ENCODE results near the gene FBRSL1. TPM values are rescaled to one million over a fixed set of nuclear protein-coding genes. Genes with fewer than 3 reads are reported as not detected.

The FBRSL1 gene
- total and polyA plus RNA-seq, 2 of the 8 experiments (the other 6 are each of a cell fraction or from before 2014, with no cell fraction given): 18.4 to 109 TPM

- H2BK12ac ChIP-seq (ENCODE audit: low read depth, low read length): no peak overlapping the region
- H2AK5ac ChIP-seq (ENCODE audit: low read depth, low read length): no peak overlapping the region
- H3K36me3 ChIP-seq (ENCODE audit: control insufficient read depth in 2 of 4, insufficient read depth in 4 of 4, low read length in 3 of 4): no peaks in the 10 kb centered on the region
- H3K27me3 ChIP-seq (replicated peaks in 1 of 4; ENCODE audit: control insufficient read depth in 3 of 4, extremely low read depth in 1 of 4, insufficient read depth in 3 of 4, low read length in 3 of 4): peaks cover 0 to 4% (median 0%) of the 10 kb centered on the region in 4 experiments; a peak in 3 of 7 replicates
- H2BK5ac ChIP-seq (ENCODE audit: low read depth, low read length): no peak overlapping the region
- H3K79me2 ChIP-seq (ENCODE audit: control insufficient read depth in 1 of 2, insufficient read depth in 2 of 2, low read length in 2 of 2): peaks cover 0 to 79% of the 10 kb centered on the region in 2 experiments; a peak in 3 of 4 replicates
- H4K91ac ChIP-seq (replicated peaks; ENCODE audit: insufficient read length, low read length): no peak overlapping the region
- peaks cover 0 to 14% (median 9%) of the 10 kb centered on the region in 4 experiments; a peak in 5 of 7 replicates for H3K4me1 ChIP-seq (replicated peaks in 1 of 4; ENCODE audit: control insufficient read depth in 3 of 4, insufficient read depth in 4 of 4, low read length in 3 of 4)
- peaks cover 76 to 85% of the 10 kb centered on the region in 2 experiments for H4K20me1 ChIP-seq (replicated peaks in 1 of 2; ENCODE audit: control insufficient read depth in 1 of 2, insufficient read depth in 2 of 2, low read length in 2 of 2)
- no peak overlapping the region for H2BK120ac ChIP-seq (replicated peaks; ENCODE audit: low read depth, low read length)
- no peak overlapping the region for H2AFZ ChIP-seq (ENCODE audit: low read length)
- H4K5ac ChIP-seq (ENCODE audit: insufficient read length, low read depth, low read length): no peak overlapping the region
- no peak for FAIRE-seq
- no peak overlapping the region for H3K27ac ChIP-seq (ENCODE audit: low read depth, low read length)
- no peak overlapping the region; the same call in 1 of the 2 replicates for H4K8ac ChIP-seq (ENCODE audit: extremely low read depth, insufficient read depth, low read length)
- H3K4me2 ChIP-seq (ENCODE audit: insufficient read depth in 1 of 2, low read depth in 2 of 2, low read length in 2 of 2): no peak overlapping the region
- no peak overlapping the region for H3K23ac ChIP-seq (ENCODE audit: insufficient read length)
- no peak overlapping the region for H3K14ac ChIP-seq (ENCODE audit: insufficient read length)
- H3K4ac ChIP-seq (replicated peaks; ENCODE audit: insufficient read length, low read depth, low read length): no peak overlapping the region
- 91% methylated on average over 18 of the region's 28 CpGs; no CpG with 5 or more reads in 1 of the 2 experiments for WGBS, 2 experiments (ENCODE audit: extremely low coverage in 1 of 2, insufficient coverage in 1 of 2, insufficient read length in 1 of 2, insufficient replicate concordance in 2 of 2, low coverage in 1 of 2, low lambda C conversion rate in 2 of 2, missing lambda C conversion rate in 1 of 2)
- no peak overlapping the region for H2BK20ac ChIP-seq (ENCODE audit: low read length)
- H3K18ac ChIP-seq (ENCODE audit: extremely low read depth, low read length): no peak overlapping the region
- no peaks in the 10 kb centered on the region for H3K23me2 ChIP-seq (ENCODE audit: low read depth, low read length)
- no peaks in the 10 kb centered on the region for H3K9me3 ChIP-seq (ENCODE audit: insufficient read depth in 2 of 2, low read depth in 1 of 2, low read length in 1 of 2)
- no peak for DNase-seq (ENCODE audit: low read depth in 1 of 2, low spot score in 2 of 2)
- H3K56ac ChIP-seq (replicated peaks; ENCODE audit: insufficient read length, low read depth, low read length): no peak overlapping the region
- no peak overlapping the region for H3K9ac ChIP-seq (replicated peaks in 1 of 4; ENCODE audit: extremely low read depth in 1 of 4, low read depth in 3 of 4, low read length in 3 of 4)
- H3K4me3 ChIP-seq (ENCODE audit: extremely low read depth in 1 of 4, insufficient read depth in 2 of 4, low read depth in 3 of 4, low read length in 4 of 4): no peak overlapping the region
- no peak overlapping the region for H2BK15ac ChIP-seq (ENCODE audit: low read length)
- ChIA-PET CTCF (ENCODE audit: partially characterized antibody) (interaction anchor here (0.6 to 3.5 kb wide), 10 partner anchors 10 to 346 kb away, joined by 3 to 16 read pairs (median 3); no protein-coding TSS in a partner anchor), POLR2A (ENCODE audit: partially characterized antibody) (no interaction called here)
- H3K79me1 ChIP-seq (ENCODE audit: low read depth, low read length): peaks cover 31% of the 10 kb centered on the region
- TF ChIP-seq KDM1A (IDR thresholded peaks at IDR 0.05; ENCODE audit: borderline replicate concordance, low read length): no peak
- TF ChIP-seq HDAC6 (IDR thresholded peaks at IDR 0.05; ENCODE audit: low read depth, low read length): no peak
- TF ChIP-seq KDM4A (IDR thresholded peaks at IDR 0.05; ENCODE audit: low read depth, low read length, severe bottlenecking): no peak
- no peak for TF ChIP-seq EP300 (IDR thresholded peaks at IDR 0.05; ENCODE audit: borderline replicate concordance in 1 of 2, low read depth in 2 of 2, low read length in 2 of 2)
- TF ChIP-seq RNF2 (IDR thresholded peaks at IDR 0.05; ENCODE audit: borderline replicate concordance, low read depth, low read length, missing control alignments, poor library complexity, severe bottlenecking): no peak
- TF ChIP-seq POLR2AphosphoS5 (IDR thresholded peaks at IDR 0.05; ENCODE audit: low read depth, low read length): no peak
- TF ChIP-seq BCL11A (IDR thresholded peaks at IDR 0.05; ENCODE audit: low read depth in 2 of 2, low read length in 2 of 2): no peak
- no peak for TF ChIP-seq GTF2F1 (IDR thresholded peaks at IDR 0.05; ENCODE audit: borderline replicate concordance, low read depth, low read length)
- TF ChIP-seq EGR1 (IDR thresholded peaks at IDR 0.05; ENCODE audit: borderline replicate concordance, low read depth, low read length): no peak
- TF ChIP-seq CHD2 (IDR thresholded peaks at IDR 0.05; ENCODE audit: low read length): no peak
- TF ChIP-seq SAP30 (IDR thresholded peaks at IDR 0.05; ENCODE audit: insufficient read depth, insufficient replicate concordance, low read length): no peak
These were observed 7.8 kb downstream of the FBRSL1 start for GRCh38 chr12:132497514-132498405.
